Gastroesophageal sphincter (tissue), 4 donors: ENCODE measurements around the gene PLXNA3. TPM values are rescaled to one million over a fixed set of nuclear protein-coding genes. Genes with fewer than 3 reads are reported as not detected.

Source experiments
- ATAC-seq: fragments of 150-250 bp; one replicate; pipeline ENCODE4 v1.9.1; 2016; ENCODE audit warnings: mild to moderate bottlenecking, moderate library complexity
- H3K27ac ChIP-seq, 4 donors: fragments of 200-600 bp; sonication (generic) in 3 of 4; 1 replicate in 3 of 4; 2 replicates in 1 of 4; pipeline ENCODE4 v1.5.1; 2016 to 2019
- H3K27me3 ChIP-seq: fragments of 200-600 bp; sonication (generic); one replicate; pipeline ENCODE4 v1.5.1; 2019
- H3K36me3 ChIP-seq, 2 donors: fragments of 200-600 bp; sonication (generic); one replicate each; pipeline ENCODE4 v1.5.1; 2019; ENCODE audit warnings: control low read depth in 1 of 2
- H3K4me1 ChIP-seq, 3 donors: fragments of 200-600 bp; sonication (generic); 1 replicate in 2 of 3; 2 replicates in 1 of 3; pipeline ENCODE4 v1.5.1; 2016 to 2019; ENCODE audit warnings: control low read depth in 2 of 3
- H3K4me3 ChIP-seq, 2 donors: fragments of 200-600 bp; sonication (generic); one replicate each; pipeline ENCODE4 v1.5.1; 2019; ENCODE audit warnings: mild to moderate bottlenecking in 1 of 2, moderate library complexity in 1 of 2
- H3K9me3 ChIP-seq, 3 donors: fragments of 200-600 bp; sonication (generic); one replicate each; pipeline ENCODE4 v1.5.1; 2017 to 2019; ENCODE audit warnings: control low read depth in 2 of 3
- CTCF ChIP-seq, 4 experiments: fragments of 200-600 bp in 2 of 4; fragments of 450-650 bp in 2 of 4; sonication (generic) in 1 of 4; IDR thresholded peaks; one replicate each; pipeline ENCODE4 v1.5.1; 2017 to 2019; ENCODE audit warnings: antibody characterized with exemption in 4 of 4, mild to moderate bottlenecking in 2 of 4, moderate library complexity in 2 of 4
- EP300 ChIP-seq: sonication (generic); formaldehyde crosslinking; IDR thresholded peaks from one replicate; pipeline ENCODE4 v1.6.1; 2017; ENCODE audit warnings: antibody characterized with exemption, mild to moderate bottlenecking
- POLR2A ChIP-seq, 2 donors: fragments of 450-650 bp; IDR thresholded peaks; one replicate each; pipeline ENCODE4 v1.6.1; 2017; ENCODE audit warnings: antibody characterized with exemption in 2 of 2, mild to moderate bottlenecking in 2 of 2, moderate library complexity in 1 of 2
- POLR2AphosphoS5 ChIP-seq: sonication (generic); formaldehyde crosslinking; IDR thresholded peaks from one replicate; pipeline ENCODE4 v1.6.1; 2017; ENCODE audit warnings: antibody characterized with exemption
- WGBS, 2 donors: methylation state at CpG; one replicate each; pipeline ENCODE4 v1.1.5; 2018; ENCODE audit warnings: low coverage in 1 of 2; 5-methylcytosine and 5-hydroxymethylcytosine counted together
- total RNA-seq, 4 donors: library from RNA; depleted of rRNA; stranded (reverse); fragments of >200 nt; gene quantifications; one replicate each; pipeline ENCODE4 v1.1.0, GENCODE V29; 2016

The PLXNA3 gene
- total RNA-seq, 4 donors from 2014 or later: 1.5 to 13.9 (median 8.2) TPM

GRCh38 chrX:154413142-154413541 is 44.9 kb upstream of the PLXNA3 start:
- H3K36me3 ChIP-seq: peaks cover 0 to 17% of the 10 kb centered on the region in 2 donors
- TF ChIP-seq EP300 (no peak), CTCF (IDR thresholded peaks at IDR 0.05) (no peak), POLR2AphosphoS5 (no peak), POLR2A (IDR thresholded peaks at IDR 0.05) (no peak)
- H3K27ac ChIP-seq: peak overlapping the region in 2 of 4 donors; percentile 94
- no peaks in the 10 kb centered on the region for H3K9me3 ChIP-seq
- no peak for ATAC-seq
- peaks cover 0 to 16% (median 3%) of the 10 kb centered on the region in 3 donors for H3K4me1 ChIP-seq
- no peaks in the 10 kb centered on the region for H3K27me3 ChIP-seq
- 83% methylated on average over 5 of the region's 8 CpGs; no CpG with 5 or more reads in 1 of the 2 donors for WGBS, 2 donors
- no peak overlapping the region for H3K4me3 ChIP-seq

GRCh38 chrX:154417157-154417556 is 40.9 kb upstream of the PLXNA3 start:
- no peak for ATAC-seq
- Histone ChIP-seq H3K27me3 (no peaks in the 10 kb centered on the region), H3K27ac (no peak overlapping the region), H3K9me3 (no peaks in the 10 kb centered on the region), H3K4me3 (no peak overlapping the region), H3K36me3 (peaks cover 0 to 24% of the 10 kb centered on the region in 2 donors), H3K4me1 (peaks cover 0 to 20% (median 3%) of the 10 kb centered on the region in 3 donors)
- 39 to 58% methylated on average over 3 to 4 of the region's 7 CpGs for WGBS, 2 donors
- no peak for TF ChIP-seq EP300
- no peak for TF ChIP-seq POLR2A (IDR thresholded peaks at IDR 0.05)
- TF ChIP-seq CTCF (IDR thresholded peaks at IDR 0.05): no peak
- TF ChIP-seq POLR2AphosphoS5: no peak

- peak overlapping the region in 2 of 4 donors; percentile 56 to 57 for H3K27ac ChIP-seq
- H3K4me3 ChIP-seq: no peak overlapping the region
- ATAC-seq: no peak
- WGBS, 2 donors: no CpG with 5 or more reads among the region's 8 CpGs
- no peaks in the 10 kb centered on the region for H3K27me3 ChIP-seq
- peaks cover 0 to 12% of the 10 kb centered on the region in 2 donors for H3K36me3 ChIP-seq
- TF ChIP-seq POLR2A (IDR thresholded peaks at IDR 0.05): no peak
- TF ChIP-seq EP300: no peak
- no peak for TF ChIP-seq CTCF (IDR thresholded peaks at IDR 0.05)
- no peak for TF ChIP-seq POLR2AphosphoS5
- peaks cover 0 to 12% (median 0%) of the 10 kb centered on the region in 3 donors for H3K4me1 ChIP-seq
- no peaks in the 10 kb centered on the region for H3K9me3 ChIP-seq
These were observed 38.9 kb upstream of the PLXNA3 start for GRCh38 chrX:154419189-154419588.

GRCh38 chrX:154419688-154420401 is 38.2 kb upstream of the PLXNA3 start:
- no peak overlapping the region for H3K4me3 ChIP-seq
- ATAC-seq: peak; percentile 65
- H3K36me3 ChIP-seq: peaks cover 0 to 9% of the 10 kb centered on the region in 2 donors
- peaks cover 0 to 12% (median 0%) of the 10 kb centered on the region in 3 donors for H3K4me1 ChIP-seq
- WGBS, 2 donors: no CpG with 5 or more reads among the region's 19 CpGs
- TF ChIP-seq POLR2AphosphoS5: no peak
- TF ChIP-seq EP300: no peak
- TF ChIP-seq CTCF (IDR thresholded peaks at IDR 0.05): no peak
- no peak for TF ChIP-seq POLR2A (IDR thresholded peaks at IDR 0.05)
- no peaks in the 10 kb centered on the region for H3K27me3 ChIP-seq
- peak overlapping the region in 2 of 4 donors; percentile 56 to 57 for H3K27ac ChIP-seq
- H3K9me3 ChIP-seq: no peaks in the 10 kb centered on the region

GRCh38 chrX:154420402-154420756 is 37.7 kb upstream of the PLXNA3 start:
- Histone ChIP-seq H3K4me1 (peaks cover 0 to 12% (median 0%) of the 10 kb centered on the region in 3 donors), H3K27ac (peak overlapping the region in 1 of 4 donors; percentile 56), H3K27me3 (no peaks in the 10 kb centered on the region), H3K36me3 (peaks cover 0 to 6% of the 10 kb centered on the region in 2 donors), H3K4me3 (no peak overlapping the region), H3K9me3 (no peaks in the 10 kb centered on the region)
- no CpG with 5 or more reads among the region's 10 CpGs for WGBS, 2 donors
- ATAC-seq: peak; percentile 14
- TF ChIP-seq CTCF (IDR thresholded peaks at IDR 0.05): no peak
- no peak for TF ChIP-seq POLR2AphosphoS5
- TF ChIP-seq POLR2A (IDR thresholded peaks at IDR 0.05): no peak
- no peak for TF ChIP-seq EP300
